ENCODE measurements around the gene PCED1B.
"Not testable (repeated sequence)": the region's sequence is repeated elsewhere in the genome, so short reads cannot be mapped to it uniquely, and the experiment has no call there.

PCED1B gene

DNA sequence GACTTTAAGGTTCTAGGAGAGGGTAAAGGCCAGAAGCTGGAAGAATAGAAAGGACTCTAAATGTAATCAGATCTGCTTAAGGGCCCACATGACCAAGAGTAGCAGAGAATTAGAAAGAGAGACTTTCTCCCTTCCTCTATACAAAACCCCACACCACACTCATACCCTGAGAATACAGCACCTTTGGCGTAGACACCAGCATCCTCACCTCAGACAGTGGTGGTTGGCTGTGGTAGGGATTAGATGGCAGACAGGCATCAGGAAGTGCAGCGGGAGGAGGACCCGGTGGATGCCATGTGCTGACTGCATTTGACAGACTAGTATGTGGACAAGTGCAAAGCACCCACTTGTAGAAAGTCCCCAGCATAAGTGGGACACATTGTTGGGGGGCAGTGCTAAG, 98.6 kb downstream of the PCED1B start:
- DNase-seq, result no peak

- not testable (repeated sequence) for DNase-seq
These were observed 102.9 kb downstream of the PCED1B start for GRCh38 chr12:47182164-47182938.

GRCh38 chr12:47184229-47184628, 104.8 kb downstream of the PCED1B start:
- DNase-seq, result no peak

GRCh38 chr12:47184813-47185212, 105.4 kb downstream of the PCED1B start:
- no peak for DNase-seq

DNA sequence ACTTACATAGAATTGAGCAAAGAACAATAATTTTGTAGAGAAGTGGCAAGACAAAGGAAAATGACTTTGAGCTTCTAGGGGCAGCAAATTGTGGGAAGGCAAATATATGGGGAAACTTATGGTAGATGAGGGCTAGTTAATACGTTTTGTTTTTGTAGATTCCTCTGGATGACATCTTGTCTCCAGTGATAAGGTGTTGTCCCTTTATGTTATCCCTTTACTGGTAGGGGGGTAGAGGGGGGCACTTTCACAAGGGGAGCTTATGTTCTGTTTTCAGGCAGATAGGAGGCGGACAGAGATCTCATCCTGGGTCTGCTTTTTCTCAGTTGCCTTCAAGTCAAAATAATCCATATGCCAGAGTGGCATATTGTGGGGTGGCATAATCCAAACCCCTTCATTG, 106.8 kb downstream of the PCED1B start:
- no peak for DNase-seq

GRCh38 chr12:47188576-47189441, 109.4 kb downstream of the PCED1B start:
- no peak for DNase-seq

GRCh38 chr12:47189728-47190127, 110.3 kb downstream of the PCED1B start:
- DNase-seq, result no peak

GRCh38 chr12:47190271-47190750, 110.9 kb downstream of the PCED1B start:
- DNase-seq, result peak; percentile 35

DNA sequence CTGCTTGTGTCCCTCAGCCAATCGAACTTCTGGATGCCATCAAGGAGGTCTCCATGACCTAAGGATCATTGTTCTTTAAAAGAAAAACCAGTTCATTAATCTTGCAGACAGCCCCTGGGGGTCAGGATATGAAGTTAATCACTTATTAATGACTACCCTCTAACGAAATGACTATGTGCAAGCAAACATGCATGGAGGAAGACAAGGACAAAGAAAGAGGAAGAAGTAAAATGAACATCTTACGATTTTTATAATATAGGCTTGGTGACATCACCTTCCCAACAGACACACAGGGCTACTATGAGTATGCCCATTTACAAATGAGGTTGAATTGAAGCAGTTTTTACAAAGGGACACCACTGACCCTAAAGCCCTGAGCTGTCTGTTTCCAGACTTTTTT, 111.5 kb downstream of the PCED1B start:
- DNase-seq, result no peak

DNA sequence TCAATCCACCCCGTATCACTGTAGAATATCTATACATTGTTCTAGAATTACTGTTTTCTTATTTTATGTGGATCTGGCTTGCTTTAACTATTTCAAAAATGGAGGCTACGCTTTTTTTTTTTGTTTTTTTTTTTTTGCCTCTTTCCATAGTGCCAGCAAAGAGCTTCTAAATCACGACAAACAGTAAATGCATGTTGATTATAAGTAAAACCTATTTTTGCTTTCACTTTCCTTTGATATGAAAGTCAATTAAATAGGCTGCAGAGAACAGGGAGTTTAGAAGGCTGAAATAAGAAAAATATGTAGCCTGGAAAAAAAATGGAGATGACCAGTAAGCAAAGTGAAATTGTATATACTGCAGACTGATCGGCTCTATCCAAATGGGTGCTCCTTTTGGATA, 112.6 kb downstream of the PCED1B start:
- no peak for DNase-seq

DNA sequence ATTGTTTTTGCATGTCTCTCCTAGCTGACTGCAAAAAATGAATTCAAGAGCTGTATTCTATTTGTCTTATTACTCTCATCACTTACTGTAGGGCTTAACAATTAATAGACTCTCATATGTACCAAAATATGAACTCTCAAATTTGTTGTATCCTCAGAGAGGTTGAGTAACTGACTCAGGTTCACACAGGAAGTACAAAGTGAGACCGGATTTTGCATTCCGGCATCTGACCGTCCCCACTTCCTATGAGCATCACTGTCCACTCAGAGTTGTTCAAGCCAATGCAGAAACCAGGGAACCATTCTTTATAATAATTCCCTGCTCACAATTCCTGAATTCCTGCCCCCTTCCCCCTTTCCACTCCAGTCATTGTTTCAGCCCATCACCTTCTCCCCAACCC, 113.6 kb downstream of the PCED1B start:
- DNase-seq, result no peak

GRCh38 chr12:47194501-47194900, 115.1 kb downstream of the PCED1B start:
- no peak for DNase-seq

- DNase-seq, result no peak
These were observed 121.0 kb downstream of the PCED1B start for GRCh38 chr12:47200446-47200845.

DNA sequence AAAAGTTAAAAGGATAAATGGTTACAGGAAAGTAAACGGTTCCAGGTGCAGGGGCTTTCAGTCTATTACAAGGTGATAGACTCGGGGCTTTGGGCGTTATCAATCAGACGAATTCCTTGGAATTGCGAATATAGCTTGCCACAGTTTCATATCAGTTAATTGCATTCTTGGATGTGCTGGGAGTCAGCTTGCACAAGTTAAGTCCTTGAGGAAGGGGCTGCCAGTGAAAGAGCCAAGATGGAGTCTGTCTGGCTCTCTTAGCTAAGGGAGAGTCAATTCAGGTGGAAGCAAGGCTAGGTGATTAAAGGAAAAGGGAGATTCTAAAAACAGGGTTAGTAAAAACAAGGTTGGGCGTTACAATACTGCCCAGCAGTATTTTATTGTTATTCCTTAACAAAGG, 121.8 kb downstream of the PCED1B start:
- not testable (repeated sequence) for DNase-seq

DNA sequence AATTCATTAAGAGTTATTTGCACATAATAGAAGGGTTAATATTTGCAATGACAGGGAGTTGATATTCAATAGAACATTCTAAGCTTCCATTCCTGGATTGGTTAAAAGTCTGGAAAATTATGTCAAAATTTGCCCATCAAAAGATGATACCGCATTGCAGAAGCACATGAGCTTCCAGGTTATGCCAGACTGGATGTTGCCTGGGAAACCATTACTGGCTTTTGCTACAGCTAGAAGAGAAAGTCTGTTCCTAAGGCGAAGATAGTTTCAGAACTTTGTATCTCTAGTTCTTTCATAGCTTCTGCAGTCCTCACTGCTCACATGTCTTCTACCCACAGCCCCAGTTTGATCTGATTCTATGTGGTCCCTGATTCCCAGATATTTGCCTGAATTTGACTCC, 122.8 kb downstream of the PCED1B start:
- DNase-seq, result no peak

DNA sequence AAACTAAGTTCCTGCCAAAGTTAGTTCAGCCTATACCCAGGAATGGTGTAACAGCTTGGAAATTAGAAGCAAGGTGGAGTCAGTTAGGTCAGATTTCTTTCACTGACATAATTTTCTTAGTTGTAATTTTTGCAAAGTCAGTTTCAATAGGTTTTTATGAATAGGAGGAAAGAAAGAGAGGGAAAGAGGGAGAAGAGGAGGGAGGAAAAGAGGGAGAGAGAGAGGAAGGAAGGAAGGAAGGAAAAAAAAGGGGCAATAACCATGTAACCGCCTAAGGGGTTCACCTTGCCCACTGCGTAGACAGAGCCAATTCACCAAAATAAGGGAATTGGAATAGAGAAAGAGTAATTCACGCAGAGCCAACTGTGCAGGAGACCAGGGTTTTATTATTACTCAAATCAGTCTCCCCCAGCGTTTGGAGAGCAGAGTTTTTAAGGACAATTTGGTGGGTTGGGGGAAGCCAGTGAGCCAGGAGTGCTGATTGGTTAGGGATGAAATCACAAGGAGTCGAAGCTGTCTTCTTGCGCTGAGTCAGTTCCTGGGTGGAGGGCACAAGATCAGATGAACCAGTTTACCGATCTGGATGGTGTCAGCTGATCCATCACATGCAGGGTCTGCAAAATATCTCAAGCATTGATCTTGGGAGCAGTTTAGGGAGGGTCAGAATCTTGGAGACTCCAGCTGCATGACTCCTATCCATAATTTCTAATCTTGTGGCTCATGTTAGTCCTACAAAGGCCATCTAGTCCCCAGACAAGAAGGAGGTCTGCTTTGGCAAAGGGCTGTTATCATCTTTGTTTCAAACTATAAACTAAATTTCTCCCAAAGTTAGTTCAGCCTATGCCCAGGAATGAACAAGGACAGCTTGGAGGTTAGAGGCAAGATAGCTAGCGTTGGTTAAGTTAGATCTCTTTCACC, 126.4 kb downstream of the PCED1B start:
- DNase-seq, result no peak

DNA sequence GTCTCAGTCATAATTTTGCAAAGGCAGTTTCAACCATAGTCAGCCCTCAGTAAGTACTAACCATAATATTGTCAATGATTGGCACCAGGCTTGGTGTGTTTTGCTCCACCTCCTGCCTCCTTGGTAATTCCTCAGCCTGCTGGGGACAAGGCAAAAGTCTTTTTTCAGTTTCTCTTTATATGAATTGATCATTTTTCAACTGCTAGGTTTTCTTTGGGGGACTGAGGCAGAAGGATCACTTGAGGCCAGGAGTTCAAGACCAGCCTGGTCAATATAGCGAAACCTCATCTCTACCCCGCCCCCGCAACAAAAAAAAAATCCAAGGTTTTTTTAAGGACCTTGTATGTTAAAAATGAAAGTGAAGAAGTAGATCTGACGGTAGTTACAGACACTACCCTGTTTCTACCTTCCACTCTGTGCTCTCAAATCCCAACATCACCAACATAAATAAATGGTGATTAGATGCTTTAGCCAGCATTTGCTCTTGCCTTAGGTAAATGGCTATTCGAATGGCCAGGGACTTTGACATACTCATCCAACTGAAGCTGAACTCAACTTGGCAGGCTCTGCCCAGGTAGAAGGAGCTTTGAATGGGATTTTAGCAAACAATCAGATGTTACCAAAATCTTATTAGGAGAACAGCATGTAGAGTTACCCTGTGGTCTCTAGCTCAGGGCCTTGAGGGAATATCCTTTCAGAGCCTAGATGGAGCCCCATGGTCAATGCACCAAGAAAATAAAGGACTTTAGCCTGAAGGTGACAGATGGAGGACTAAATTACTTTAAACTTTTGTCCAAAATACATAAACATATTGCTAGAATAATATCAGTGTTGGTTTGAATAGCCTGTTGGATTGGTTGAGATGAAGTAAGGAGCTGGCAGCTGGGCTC, 127.3 kb downstream of the PCED1B start:
- no peak for DNase-seq

DNA sequence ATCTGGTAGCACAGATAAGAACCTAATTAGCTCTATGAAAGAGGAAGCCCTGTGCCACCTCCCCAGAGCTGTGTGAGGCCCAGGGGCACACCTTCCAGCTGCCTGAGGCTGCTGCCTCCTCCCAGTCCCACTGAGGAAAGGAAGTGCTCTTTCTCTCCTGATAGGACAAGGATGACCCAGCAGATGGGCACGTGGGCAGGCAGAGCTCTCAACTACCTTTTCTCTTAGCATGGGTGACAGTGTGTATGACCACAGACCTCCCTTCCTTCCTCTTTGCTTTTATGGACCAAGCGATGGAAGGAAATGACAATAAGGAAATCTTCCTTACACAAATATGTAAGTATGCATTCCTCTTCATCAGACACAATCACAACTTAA, 127.9 kb downstream of the PCED1B start:
- DNase-seq, result peak; percentile 27

DNA sequence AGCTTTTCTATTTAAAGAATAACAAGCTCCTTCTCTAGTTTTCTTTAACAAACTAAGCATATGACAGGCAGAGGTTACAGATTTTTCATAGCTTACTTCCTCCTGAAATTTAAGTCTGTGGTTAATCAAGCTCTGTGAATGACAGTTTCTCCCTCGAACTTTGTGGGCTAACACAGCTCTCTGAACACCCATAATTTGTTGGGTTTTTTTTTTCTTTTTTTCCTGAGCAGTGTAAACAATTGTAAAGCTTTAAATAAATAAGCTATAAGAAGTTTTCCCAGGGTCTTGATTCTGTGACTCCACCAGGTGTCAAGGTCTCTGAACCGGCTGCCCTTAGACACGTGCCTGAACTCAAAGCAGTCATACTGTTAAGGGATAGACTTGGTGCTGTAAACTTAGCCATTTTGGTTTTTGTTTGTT, 128.4 kb downstream of the PCED1B start:
- DNase-seq, result no peak

DNA sequence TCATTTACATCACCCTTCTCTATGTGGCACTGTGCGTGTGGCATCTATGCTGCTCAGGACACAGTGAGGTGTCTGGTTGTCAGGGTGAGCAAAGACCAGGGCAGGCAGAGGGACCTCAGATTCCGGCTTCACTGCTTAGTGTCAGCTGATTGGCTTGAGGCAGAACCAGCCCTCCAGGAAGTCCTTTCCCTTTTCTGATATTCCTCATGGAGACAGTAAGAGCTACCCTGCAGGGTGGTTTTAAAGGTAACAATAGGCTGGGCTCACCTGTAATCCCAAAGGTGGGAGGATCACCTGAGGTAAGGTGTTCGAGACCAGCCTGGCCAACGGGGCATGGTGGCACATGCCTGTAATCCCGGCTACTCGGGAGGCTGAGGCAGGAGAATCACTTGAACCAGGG, 129.6 kb downstream of the PCED1B start:
- DNase-seq, result no peak

DNA sequence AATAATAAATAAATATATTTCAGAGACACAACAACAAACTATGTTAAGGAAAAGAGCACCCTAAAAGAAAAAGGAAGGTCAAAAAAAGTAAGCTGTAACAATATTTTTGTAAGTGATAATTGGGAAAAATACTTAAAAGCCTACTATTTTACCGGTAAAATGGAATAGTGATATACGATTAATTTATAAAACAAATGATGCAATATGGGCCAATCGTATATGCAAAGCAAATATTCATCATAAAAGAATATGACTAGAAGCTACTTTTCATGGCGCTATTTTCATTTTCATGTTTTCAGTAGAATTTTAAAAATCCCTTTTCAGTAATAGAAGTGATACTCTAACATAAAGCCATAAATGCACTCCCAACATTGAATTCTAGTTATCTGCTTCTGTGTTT, 131.4 kb downstream of the PCED1B start:
- no peak for DNase-seq

DNA sequence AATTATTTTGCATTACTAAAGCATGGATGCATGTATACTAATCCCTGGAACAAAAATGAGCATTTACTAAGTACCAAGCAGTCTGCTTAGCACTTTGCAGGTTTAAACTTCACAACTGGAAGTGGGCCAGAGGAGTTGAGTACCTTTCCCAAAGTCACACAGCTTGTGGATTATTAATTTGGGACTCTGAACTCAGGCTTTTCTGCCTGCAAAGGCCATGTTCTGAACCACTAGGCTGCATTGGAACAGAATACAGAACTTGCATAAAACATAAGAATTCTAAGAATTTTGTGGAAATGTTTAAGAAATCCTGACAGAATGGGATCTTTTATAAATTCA, 133.2 kb downstream of the PCED1B start:
- DNase-seq, result no peak
